A549 (cell line): ENCODE data around the gene METTL21A.

ENCODE experiments used
- CHD2 ChIP-seq: fragments of 150-350 bp; IDR thresholded peaks from 2 replicates; pipeline ENCODE4 v1.6.1; 2014; ENCODE audit warnings: low read length; ENCODE audit not compliant: partially characterized antibody
- CTCF ChIP-seq: fragments of >200 bp; sonication (Bioruptor Twin); formaldehyde crosslinking; IDR thresholded peaks from 3 replicates; pipeline ENCODE4 v1.5.1; 2016
- EP300 ChIP-seq, 2 experiments: fragments of >200 bp; sonication (Bioruptor Twin); formaldehyde crosslinking; IDR thresholded peaks; 2 replicates in 1 of 2; 3 replicates in 1 of 2; pipeline ENCODE4 v1.6.1; 2016 to 2017
- HDAC2 ChIP-seq: fragments of 200-600 bp; sonication (generic); IDR thresholded peaks from 2 replicates; pipeline ENCODE4 v1.6.1; 2016
- JUN ChIP-seq, 2 experiments: fragments of >200 bp; sonication (Bioruptor Twin); formaldehyde crosslinking; IDR thresholded peaks; 2 replicates in 1 of 2; 3 replicates in 1 of 2; pipeline ENCODE4 v1.6.1; 2016 to 2017
- KDM5A ChIP-seq: fragments of 200-600 bp; sonication (generic); IDR thresholded peaks from 2 replicates; pipeline ENCODE4 v1.6.1; 2016; ENCODE audit warnings: antibody characterized with exemption, mild to moderate bottlenecking
- MAX ChIP-seq: IDR thresholded peaks from 2 replicates; pipeline ENCODE4 v1.6.1; 2012
- NFE2L2 ChIP-seq: fragments of 150-350 bp; conservative IDR thresholded peaks from 2 replicates; pipeline ENCODE4 v1.6.1; 2014; ENCODE audit warnings: low read length
- POLR2A ChIP-seq: IDR thresholded peaks from 2 replicates; pipeline ENCODE4 v1.6.1; 2012; ENCODE audit warnings: mild to moderate bottlenecking, low read length
- REST ChIP-seq: fragments of 200-600 bp; sonication (generic); IDR thresholded peaks from 2 replicates; pipeline ENCODE4 v1.6.1; 2016; ENCODE audit warnings: antibody characterized with exemption, mild to moderate bottlenecking, moderate library complexity
- SMC3 ChIP-seq: fragments of >200 bp; sonication (Bioruptor Twin); formaldehyde crosslinking; IDR thresholded peaks from 3 replicates; pipeline ENCODE4 v1.6.1; 2018; ENCODE audit warnings: inconsistent platforms
- SREBF2 ChIP-seq: fragments of 450-650 bp; IDR thresholded peaks from 2 replicates; pipeline ENCODE4 v1.6.1; 2014; ENCODE audit warnings: mild to moderate bottlenecking, moderate library complexity
- ZC3H11A ChIP-seq: fragments of 450-650 bp; IDR thresholded peaks from 2 replicates; pipeline ENCODE4 v1.6.1; 2014; ENCODE audit warnings: antibody characterized with exemption, mild to moderate bottlenecking

- TF ChIP-seq CTCF (no peak), HDAC2 (no peak), SMC3 (no peak), CHD2 (no peak), NFE2L2 (no peak), POLR2A (no peak), JUN (IDR thresholded peaks at IDR 0.05) (no peak), SREBF2 (no peak), ZC3H11A (no peak), EP300 (IDR thresholded peaks at IDR 0.05) (no peak), MAX (no peak), REST (no peak), KDM5A (no peak)
Measured at GRCh38 chr2:207606829-207607228, 18.4 kb downstream of the METTL21A start.
